Activated CD4-positive, alpha-beta T cell treated with anti-CD3 and anti-CD28 coated beads for 36 hours (primary cell): ENCODE data around the gene DENND1B. TPM values are rescaled to one million over a fixed set of nuclear protein-coding genes. Genes with fewer than 3 reads are reported as not detected.

ENCODE experiments used
- ATAC-seq: fragments of 200-7000 bp; cut with Tn5 transposase; one replicate; pipeline ENCODE4 v1.10.0; 2021; ENCODE audit warnings: mild to moderate bottlenecking, moderate library complexity
- CTCF ChIA-PET: fragments of 350-600 bp; sonication (Branson Sonifier 250); formaldehyde crosslinking; loops from one replicate; lab custom pipeline; 2021; ENCODE audit warnings: antibody characterized with exemption; lab: Charles Lee
- POLR2A ChIA-PET: fragments of 350-600 bp; sonication (Branson Sonifier 250); formaldehyde crosslinking; loops from one replicate; lab custom pipeline; 2021; ENCODE audit warnings: antibody characterized with exemption, inconsistent platforms; lab: Charles Lee
- DNase-seq: peaks from one replicate; pipeline ENCODE4 v3.0.0-alpha.2; 2020
- H3K27ac Mint-ChIP-seq: one replicate; pipeline ENCODE4 v1.8.0; 2021; ENCODE audit warnings: mixed read lengths
- H3K27me3 Mint-ChIP-seq: one replicate; pipeline ENCODE4 v1.8.0; 2021; ENCODE audit warnings: mixed read lengths
- H3K36me3 Mint-ChIP-seq: one replicate; pipeline ENCODE4 v1.8.0; 2021; ENCODE audit warnings: low read depth, mixed read lengths
- H3K4me1 Mint-ChIP-seq: one replicate; pipeline ENCODE4 v1.8.0; 2021; ENCODE audit warnings: mixed read lengths
- H3K4me3 Mint-ChIP-seq: one replicate; pipeline ENCODE4 v1.8.0; 2021; ENCODE audit warnings: mild to moderate bottlenecking, moderate library complexity, mixed read lengths
- H3K9me3 Mint-ChIP-seq: one replicate; pipeline ENCODE4 v1.8.0; 2021; ENCODE audit warnings: low read depth, mixed read lengths
- intact Hi-C, 2 experiments: fragments of 100-400 bp; cut with DNase I in 1 of 2; cut with micrococcal nuclease in 1 of 2; formaldehyde crosslinking; loops; one replicate each; pipeline versions ENCODE4 v1.14.2 to v1.15.1; 2022 to 2024; cut with DNase I, micrococcal nuclease
- total RNA-seq, 2 experiments: library from RNA; stranded (reverse); gene quantifications; one replicate each; pipeline ENCODE4 v1.2.3, GENCODE V29; 2021

The DENND1B gene
- total RNA-seq, 2 experiments from 2014 or later: 9.6 to 12.6 TPM

DNA sequence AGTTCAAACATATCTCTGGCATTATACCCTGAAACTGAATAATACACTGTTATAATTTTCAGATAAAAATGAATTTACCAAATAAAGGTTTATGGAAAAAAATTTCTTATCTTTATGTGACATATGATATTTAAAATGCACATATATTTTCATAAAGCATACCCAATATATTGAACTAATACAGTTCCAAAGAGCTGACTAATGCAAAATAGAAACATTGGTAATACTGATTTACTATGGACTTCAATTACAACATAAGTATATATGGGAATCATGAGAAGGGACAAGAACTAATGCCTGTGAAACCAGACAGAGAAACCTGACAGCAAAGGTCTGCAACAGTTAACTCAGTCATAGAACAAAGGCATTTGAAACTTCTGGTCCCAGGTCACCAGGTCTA, 153.5 kb downstream of the DENND1B start:
- no peak overlapping the region for H3K4me3 Mint-ChIP-seq
- ATAC-seq (no peak), DNase-seq (no peak)
- peaks cover 8% of the 10 kb centered on the region for H3K36me3 Mint-ChIP-seq
- H3K4me1 Mint-ChIP-seq: no peaks in the 10 kb centered on the region
- no peaks in the 10 kb centered on the region for H3K27me3 Mint-ChIP-seq
- no peaks in the 10 kb centered on the region for H3K9me3 Mint-ChIP-seq
- CTCF ChIA-PET: interaction anchor here (1.0 kb wide), 1 partner anchor 247 kb away, joined by 3 read pairs; no protein-coding TSS in a partner anchor
- intact Hi-C loops: no loop called here
- no peak overlapping the region for H3K27ac Mint-ChIP-seq
- POLR2A ChIA-PET: no interaction called here

DNA sequence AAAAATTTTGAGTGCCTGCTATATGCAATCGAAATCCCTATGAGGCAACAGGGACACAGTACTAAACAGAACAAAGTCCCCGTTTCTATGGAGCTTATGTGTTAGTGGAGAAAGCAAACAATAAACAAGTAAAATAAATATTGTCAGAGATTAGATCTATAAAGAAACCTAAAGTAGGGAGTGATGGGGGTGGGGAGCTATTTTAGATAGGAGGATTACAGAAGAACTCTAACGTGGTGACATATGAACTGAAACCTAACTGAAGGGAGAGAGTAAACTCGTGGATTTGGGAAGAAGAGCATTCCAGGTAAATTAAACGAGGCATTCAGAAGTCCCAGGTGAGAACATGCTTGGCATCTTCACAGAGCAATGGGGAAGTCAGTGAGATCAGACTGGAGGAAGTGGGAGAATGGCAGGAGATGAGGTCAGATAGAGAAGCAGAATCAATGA, 154.5 kb downstream of the DENND1B start:
- CTCF ChIA-PET: interaction anchor here (0.8 kb wide), 1 partner anchor 17 kb away, joined by 3 read pairs; no protein-coding TSS in a partner anchor
- peaks cover 6% of the 10 kb centered on the region for H3K36me3 Mint-ChIP-seq
- H3K9me3 Mint-ChIP-seq: no peaks in the 10 kb centered on the region
- POLR2A ChIA-PET: no interaction called here
- H3K27ac Mint-ChIP-seq: no peak overlapping the region
- H3K27me3 Mint-ChIP-seq: no peaks in the 10 kb centered on the region
- ATAC-seq: no peak
- intact Hi-C loops: no loop called here
- no peaks in the 10 kb centered on the region for H3K4me1 Mint-ChIP-seq
- H3K4me3 Mint-ChIP-seq: no peak overlapping the region
- DNase-seq: no peak

DNA sequence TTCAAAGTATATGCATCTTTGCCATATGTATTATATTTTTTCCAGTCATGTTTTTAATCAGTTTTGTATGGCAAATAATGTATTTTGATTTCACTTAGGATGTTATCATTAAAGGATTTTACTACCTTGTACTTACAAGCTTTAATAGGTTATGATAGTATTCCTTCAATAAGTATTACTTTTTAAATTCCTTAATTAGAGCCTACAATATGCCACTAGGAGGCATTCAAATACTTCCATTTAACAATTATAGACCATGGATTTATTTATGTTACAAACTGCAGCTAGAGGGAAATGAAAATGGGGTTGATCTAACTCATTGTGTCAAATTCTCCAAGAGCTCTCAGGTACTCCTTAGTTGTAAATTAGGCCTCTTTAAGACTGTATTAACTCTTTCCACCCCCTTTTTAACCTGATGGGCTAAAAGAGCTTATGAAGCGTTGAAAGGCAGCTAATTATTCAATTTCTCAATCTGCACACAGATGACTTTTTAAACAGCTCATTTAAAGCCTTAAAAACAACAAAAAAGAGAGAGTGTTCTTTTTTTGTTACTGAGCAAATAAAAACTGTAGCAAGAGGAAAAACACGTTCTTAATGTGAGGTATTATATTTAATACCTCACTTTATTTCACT, 156.2 kb downstream of the DENND1B start:
- Mint-ChIP-seq H3K36me3 (no peaks in the 10 kb centered on the region), H3K9me3 (no peaks in the 10 kb centered on the region), H3K4me1 (no peaks in the 10 kb centered on the region), H3K4me3 (no peak overlapping the region), H3K27ac (no peak overlapping the region), H3K27me3 (no peaks in the 10 kb centered on the region)
- ChIA-PET POLR2A (no interaction called here), CTCF (interaction anchor here (0.6 to 3.2 kb wide), 11 partner anchors 13 to 311 kb away, joined by 3 to 43 read pairs (median 3); no protein-coding TSS in a partner anchor)
- intact Hi-C loops: loop anchor here (1.0 to 5.0 kb wide), 2 partner anchors 250 to 848 kb away; no protein-coding TSS in a partner anchor
- DNase-seq (no peak), ATAC-seq (no peak)

DNA sequence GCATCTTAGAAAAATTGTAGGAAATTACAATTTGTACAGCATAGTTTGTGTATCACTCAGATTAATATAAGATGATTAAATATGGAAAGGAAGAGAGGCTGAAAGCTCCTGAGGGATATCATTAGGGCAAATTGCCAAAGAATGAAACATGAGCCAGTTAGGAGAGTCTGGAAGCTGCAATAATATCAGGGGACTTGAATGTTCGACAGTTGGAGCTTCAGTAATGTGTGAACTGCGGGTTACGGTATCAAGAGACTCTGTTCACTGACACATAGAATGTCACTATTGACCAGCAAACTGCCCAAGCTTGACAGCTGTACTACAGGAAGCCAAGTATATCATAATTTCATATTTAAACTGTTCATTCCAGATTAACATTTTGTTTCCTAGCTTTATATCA, 157.2 kb downstream of the DENND1B start:
- no peaks in the 10 kb centered on the region for H3K9me3 Mint-ChIP-seq
- CTCF ChIA-PET: interaction anchor here (1.1 to 3.2 kb wide), 5 partner anchors 251 to 307 kb away, joined by 3 to 43 read pairs (median 5); no protein-coding TSS in a partner anchor
- no peaks in the 10 kb centered on the region for H3K4me1 Mint-ChIP-seq
- H3K4me3 Mint-ChIP-seq: no peak overlapping the region
- DNase-seq (no peak), ATAC-seq (no peak)
- H3K27ac Mint-ChIP-seq: no peak overlapping the region
- H3K27me3 Mint-ChIP-seq: no peaks in the 10 kb centered on the region
- POLR2A ChIA-PET: no interaction called here
- intact Hi-C loops: loop anchor here in 1 of 2 experiments (5.0 kb wide), 1 partner anchor 849 kb away; no protein-coding TSS in a partner anchor
- H3K36me3 Mint-ChIP-seq: no peaks in the 10 kb centered on the region

DNA sequence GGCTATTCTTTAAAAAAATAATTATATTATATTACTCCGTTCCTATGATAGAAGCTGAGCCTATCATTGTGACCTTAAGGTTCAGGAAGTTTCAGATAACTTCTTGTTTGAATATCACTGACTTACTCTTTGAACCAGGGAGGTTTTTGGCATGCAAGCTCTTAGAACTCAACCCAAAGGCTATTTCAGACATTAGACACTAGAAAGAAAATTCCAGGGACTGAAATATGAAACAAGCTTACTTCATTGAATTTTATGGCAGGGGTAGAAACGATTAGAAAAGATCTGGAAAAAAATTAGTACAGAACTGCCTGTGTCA, 159.6 kb downstream of the DENND1B start:
- no peak for ATAC-seq
- intact Hi-C loops: loop anchor here (1.0 to 5.0 kb wide), 4 partner anchors 254 to 852 kb away; no protein-coding TSS in a partner anchor
- CTCF ChIA-PET: interaction anchor here (0.6 to 4.3 kb wide), 14 partner anchors 9 to 311 kb away, joined by 3 to 53 read pairs (median 3); no protein-coding TSS in a partner anchor
- DNase-seq: no peak
- POLR2A ChIA-PET: no interaction called here
- Mint-ChIP-seq H3K4me1 (no peaks in the 10 kb centered on the region), H3K9me3 (no peaks in the 10 kb centered on the region), H3K4me3 (no peak overlapping the region), H3K27me3 (no peaks in the 10 kb centered on the region), H3K36me3 (no peaks in the 10 kb centered on the region), H3K27ac (no peak overlapping the region)

DNA sequence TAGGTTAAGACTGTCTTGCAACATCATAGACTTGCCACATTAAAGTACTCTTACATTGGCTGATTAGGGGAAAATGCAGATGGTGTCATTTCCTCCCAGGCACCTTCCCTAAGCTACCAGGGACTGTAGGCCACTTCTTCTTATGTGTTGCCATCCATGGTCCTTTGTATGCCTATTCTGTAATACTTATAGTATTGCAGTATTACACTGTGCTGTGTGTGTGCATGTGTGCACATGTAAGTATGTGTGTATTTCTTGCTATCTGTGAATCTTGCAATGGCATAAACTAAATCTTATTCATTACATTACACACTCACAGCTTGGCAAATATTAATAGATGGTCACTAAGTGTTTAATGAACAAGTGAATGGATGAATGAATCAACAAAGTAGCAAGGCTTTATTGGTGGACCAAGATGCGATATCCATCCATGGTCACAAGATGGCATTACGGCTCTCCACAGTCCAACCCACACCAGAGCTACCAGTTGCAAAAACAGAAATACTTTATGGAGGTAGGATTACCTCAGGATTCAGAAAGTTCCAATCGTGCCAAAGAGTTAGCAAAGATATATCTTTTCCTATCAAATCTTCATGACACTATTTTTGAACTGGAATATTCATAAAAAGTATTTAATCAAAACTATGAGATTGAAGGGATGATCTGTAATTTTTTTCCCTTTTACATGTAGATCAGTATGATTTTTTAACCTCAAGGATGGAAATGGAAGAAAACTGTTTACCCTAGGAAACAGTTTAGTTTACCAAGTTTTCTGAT, 160.2 kb downstream of the DENND1B start:
- no peaks in the 10 kb centered on the region for H3K36me3 Mint-ChIP-seq
- peak; percentile 70 for ATAC-seq
- ChIA-PET CTCF (interaction anchor here (0.6 to 4.3 kb wide), 15 partner anchors 9 to 311 kb away, joined by 3 to 53 read pairs (median 3); partner anchors contain the start of gene C1orf53), POLR2A (no interaction called here)
- no peak overlapping the region for H3K27ac Mint-ChIP-seq
- no peaks in the 10 kb centered on the region for H3K27me3 Mint-ChIP-seq
- intact Hi-C loops: loop anchor here (1.0 to 5.0 kb wide), 4 partner anchors 254 to 852 kb away; no protein-coding TSS in a partner anchor
- H3K4me3 Mint-ChIP-seq: no peak overlapping the region
- no peaks in the 10 kb centered on the region for H3K4me1 Mint-ChIP-seq
- DNase-seq: peak; percentile 54
- no peaks in the 10 kb centered on the region for H3K9me3 Mint-ChIP-seq

DNA sequence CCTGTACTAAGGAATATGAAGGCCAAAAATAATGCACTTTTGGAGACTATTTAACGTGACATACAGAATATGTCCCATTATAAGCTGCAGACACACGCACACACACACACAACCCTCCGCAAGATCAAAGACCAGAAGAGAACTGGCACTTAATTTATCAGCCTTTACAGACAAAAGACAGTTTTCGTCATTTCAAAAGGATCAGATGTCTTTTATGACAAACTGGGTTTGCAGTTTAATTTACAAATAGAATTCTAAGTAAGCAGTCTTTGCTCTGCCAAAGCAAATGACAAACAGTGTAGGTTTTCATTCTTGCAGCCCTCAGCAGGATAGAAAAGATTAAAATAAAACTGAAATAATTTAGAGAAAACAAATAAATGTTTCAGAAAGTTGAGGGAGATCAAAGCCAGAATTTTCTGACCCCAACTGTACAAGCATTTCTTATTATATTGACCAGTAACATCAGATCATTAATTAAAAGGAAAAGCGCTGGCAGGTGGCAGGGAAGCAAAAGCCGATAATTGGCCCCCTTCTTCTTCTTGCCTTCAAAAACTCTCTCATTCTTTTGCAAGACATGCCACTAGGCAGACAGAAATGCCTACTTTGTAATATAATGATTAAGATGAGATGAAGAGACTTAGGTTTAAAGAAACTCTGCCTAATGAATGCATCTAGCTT, 169.0 kb downstream of the DENND1B start:
- no peaks in the 10 kb centered on the region for H3K4me1 Mint-ChIP-seq
- H3K36me3 Mint-ChIP-seq: no peaks in the 10 kb centered on the region
- H3K4me3 Mint-ChIP-seq: no peak overlapping the region
- H3K27ac Mint-ChIP-seq: no peak overlapping the region
- ChIA-PET POLR2A (no interaction called here), CTCF (interaction anchor here (0.7 kb wide), 1 partner anchor 88 kb away, joined by 3 read pairs; no protein-coding TSS in a partner anchor)
- DNase-seq: no peak
- ATAC-seq: no peak
- H3K27me3 Mint-ChIP-seq: no peaks in the 10 kb centered on the region
- intact Hi-C loops: no loop called here
- H3K9me3 Mint-ChIP-seq: no peaks in the 10 kb centered on the region

DNA sequence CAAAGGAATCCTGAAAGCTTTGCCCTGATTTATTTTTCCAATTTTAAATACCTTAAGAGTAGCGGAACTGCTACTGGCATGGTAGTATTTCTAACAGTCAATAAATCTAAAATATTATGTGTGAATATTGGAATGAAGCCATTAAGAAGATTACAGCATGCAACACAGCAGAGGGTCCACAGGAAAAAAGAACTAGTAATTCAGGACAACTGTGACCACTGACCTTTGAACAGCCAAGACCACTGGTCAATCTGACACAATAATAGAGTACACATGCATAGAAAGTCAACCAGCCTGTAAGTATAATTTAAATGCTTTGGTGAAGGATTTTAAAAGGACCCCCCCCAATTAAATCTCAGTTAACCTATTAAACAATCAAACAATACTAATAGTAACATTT, 171.0 kb downstream of the DENND1B start:
- no peak for ATAC-seq
- ChIA-PET CTCF (no interaction called here), POLR2A (no interaction called here)
- no peak overlapping the region for H3K27ac Mint-ChIP-seq
- H3K4me1 Mint-ChIP-seq: no peaks in the 10 kb centered on the region
- no peak for DNase-seq
- intact Hi-C loops: no loop called here
- H3K36me3 Mint-ChIP-seq: no peaks in the 10 kb centered on the region
- H3K27me3 Mint-ChIP-seq: no peaks in the 10 kb centered on the region
- H3K9me3 Mint-ChIP-seq: no peaks in the 10 kb centered on the region
- no peak overlapping the region for H3K4me3 Mint-ChIP-seq

DNA sequence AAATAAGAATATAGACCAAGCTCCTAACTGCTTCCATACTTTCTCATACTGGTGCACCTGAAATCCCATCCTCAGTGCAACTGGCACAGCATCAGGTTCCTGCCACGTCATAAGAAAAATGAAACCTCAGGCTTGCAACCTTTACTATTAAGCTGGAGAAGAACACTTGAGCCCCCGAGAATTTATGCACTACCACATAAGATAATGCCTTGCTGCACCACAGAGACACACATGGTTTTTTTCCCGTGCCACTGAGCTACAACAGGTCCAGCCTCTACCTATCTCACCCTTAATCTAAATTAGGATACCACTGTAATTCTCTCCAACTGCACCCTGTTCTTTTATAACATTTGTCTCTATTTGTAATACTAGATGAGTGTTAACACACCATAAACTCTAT, 174.5 kb downstream of the DENND1B start:
- no peaks in the 10 kb centered on the region for H3K4me1 Mint-ChIP-seq
- H3K27ac Mint-ChIP-seq: no peak overlapping the region
- DNase-seq (no peak), ATAC-seq (no peak)
- ChIA-PET CTCF (no interaction called here), POLR2A (no interaction called here)
- no peaks in the 10 kb centered on the region for H3K27me3 Mint-ChIP-seq
- H3K4me3 Mint-ChIP-seq: no peak overlapping the region
- intact Hi-C loops: no loop called here
- H3K9me3 Mint-ChIP-seq: no peaks in the 10 kb centered on the region
- no peaks in the 10 kb centered on the region for H3K36me3 Mint-ChIP-seq

DNA sequence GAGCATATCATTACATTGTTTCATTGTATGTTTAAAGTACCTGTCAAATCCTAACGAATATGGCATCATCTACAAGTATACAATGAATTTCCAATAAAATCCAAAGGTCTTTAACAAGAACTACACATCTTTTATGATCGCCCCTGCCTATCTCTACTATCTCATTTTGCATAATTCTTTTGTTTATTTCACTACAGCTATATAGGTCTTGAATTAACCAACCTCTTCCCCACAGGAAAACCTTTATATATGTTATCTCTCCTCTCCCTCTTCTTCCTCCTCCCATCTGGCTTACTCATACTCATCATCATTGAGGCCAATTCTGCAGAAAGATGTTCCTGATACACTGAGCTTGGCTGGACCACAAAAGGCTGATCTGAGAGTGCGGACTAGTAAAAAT, 175.5 kb downstream of the DENND1B start:
- no peak overlapping the region for H3K27ac Mint-ChIP-seq
- no peak overlapping the region for H3K4me3 Mint-ChIP-seq
- POLR2A ChIA-PET: no interaction called here
- intact Hi-C loops: no loop called here
- H3K36me3 Mint-ChIP-seq: no peaks in the 10 kb centered on the region
- CTCF ChIA-PET: no interaction called here
- H3K9me3 Mint-ChIP-seq: no peaks in the 10 kb centered on the region
- H3K27me3 Mint-ChIP-seq: no peaks in the 10 kb centered on the region
- ATAC-seq: no peak
- no peaks in the 10 kb centered on the region for H3K4me1 Mint-ChIP-seq
- no peak for DNase-seq

DNA sequence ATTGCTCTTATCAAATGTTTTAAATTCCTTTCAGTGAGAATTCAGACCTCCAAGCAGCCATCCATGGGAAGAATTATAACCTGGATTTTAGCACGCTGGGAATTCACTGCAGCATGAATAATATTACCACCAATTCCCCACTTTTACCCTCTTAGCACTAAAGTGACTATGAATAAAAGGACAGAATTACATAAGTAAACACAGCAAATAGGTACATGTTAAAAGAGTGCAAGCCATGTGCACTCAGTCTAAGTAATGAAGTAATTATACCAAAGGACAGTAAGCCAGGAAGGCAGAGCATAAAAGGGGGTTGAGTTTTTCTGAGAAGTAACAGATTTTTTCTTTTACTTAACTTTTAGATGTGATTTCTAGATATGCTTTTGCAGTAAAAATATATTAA, 176.3 kb downstream of the DENND1B start:
- ChIA-PET CTCF (no interaction called here), POLR2A (no interaction called here)
- intact Hi-C loops: no loop called here
- Mint-ChIP-seq H3K27me3 (no peaks in the 10 kb centered on the region), H3K9me3 (no peaks in the 10 kb centered on the region), H3K36me3 (peaks cover 3% of the 10 kb centered on the region), H3K27ac (no peak overlapping the region), H3K4me1 (no peaks in the 10 kb centered on the region), H3K4me3 (no peak overlapping the region)
- ATAC-seq (no peak), DNase-seq (no peak)
